ENCODE results near the gene AK1. TPM values are rescaled to one million over a fixed set of nuclear protein-coding genes. Genes with fewer than 3 reads are reported as not detected.
A peak's percentile ranks its signal among the peaks of the same experiment; 100 is the strongest.

Gene AK1
- total and polyA plus RNA-seq, 2 of the 13 experiments (the other 11 are each of a cell fraction or from before 2014, with no cell fraction given), result 19.1 to 32.8 TPM

DNA sequence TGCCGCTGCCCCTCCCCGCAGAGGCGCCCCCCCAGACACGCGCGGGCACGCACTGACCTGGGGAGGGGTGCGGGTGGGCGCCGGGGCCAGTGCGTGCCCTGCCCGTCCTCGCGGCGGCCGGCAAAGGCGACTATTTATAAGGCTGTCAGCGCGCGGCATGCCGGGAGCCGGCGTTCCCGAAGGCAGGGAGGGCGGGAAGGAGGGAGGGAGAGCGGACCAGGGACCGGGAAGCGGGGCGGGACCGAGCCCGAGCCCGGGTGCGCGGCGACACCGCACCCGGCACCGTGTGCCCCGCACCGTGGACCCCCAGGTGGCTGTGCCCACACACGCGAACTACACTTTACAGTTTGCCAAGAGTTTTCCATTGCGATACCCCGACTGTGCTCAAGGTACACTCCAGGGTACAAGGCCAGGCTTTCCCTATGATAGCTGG, at the start of gene AK1 (continued):
- TF ChIP-seq, protein P1, sequence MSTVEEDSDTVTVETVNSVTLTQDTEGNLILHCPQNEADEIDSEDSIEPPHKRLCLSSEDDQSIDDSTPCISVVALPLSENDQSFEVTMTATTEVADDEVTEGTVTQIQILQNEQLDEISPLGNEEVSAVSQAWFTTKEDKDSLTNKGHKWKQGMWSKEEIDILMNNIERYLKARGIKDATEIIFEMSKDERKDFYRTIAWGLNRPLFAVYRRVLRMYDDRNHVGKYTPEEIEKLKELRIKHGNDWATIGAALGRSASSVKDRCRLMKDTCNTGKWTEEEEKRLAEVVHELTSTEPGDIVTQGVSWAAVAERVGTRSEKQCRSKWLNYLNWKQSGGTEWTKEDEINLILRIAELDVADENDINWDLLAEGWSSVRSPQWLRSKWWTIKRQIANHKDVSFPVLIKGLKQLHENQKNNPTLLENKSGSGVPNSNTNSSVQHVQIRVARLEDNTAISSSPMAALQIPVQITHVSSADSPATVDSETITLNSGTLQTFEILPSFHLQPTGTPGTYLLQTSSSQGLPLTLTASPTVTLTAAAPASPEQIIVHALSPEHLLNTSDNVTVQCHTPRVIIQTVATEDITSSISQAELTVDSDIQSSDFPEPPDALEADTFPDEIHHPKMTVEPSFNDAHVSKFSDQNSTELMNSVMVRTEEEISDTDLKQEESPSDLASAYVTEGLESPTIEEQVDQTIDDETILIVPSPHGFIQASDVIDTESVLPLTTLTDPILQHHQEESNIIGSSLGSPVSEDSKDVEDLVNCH (CRISPR knock-in tag; IDR thresholded peaks at IDR 0.05), result no peak
- TF ChIP-seq ZFP62 (CRISPR knock-in tag; IDR thresholded peaks at IDR 0.05), result no peak
- TF ChIP-seq, protein P2, sequence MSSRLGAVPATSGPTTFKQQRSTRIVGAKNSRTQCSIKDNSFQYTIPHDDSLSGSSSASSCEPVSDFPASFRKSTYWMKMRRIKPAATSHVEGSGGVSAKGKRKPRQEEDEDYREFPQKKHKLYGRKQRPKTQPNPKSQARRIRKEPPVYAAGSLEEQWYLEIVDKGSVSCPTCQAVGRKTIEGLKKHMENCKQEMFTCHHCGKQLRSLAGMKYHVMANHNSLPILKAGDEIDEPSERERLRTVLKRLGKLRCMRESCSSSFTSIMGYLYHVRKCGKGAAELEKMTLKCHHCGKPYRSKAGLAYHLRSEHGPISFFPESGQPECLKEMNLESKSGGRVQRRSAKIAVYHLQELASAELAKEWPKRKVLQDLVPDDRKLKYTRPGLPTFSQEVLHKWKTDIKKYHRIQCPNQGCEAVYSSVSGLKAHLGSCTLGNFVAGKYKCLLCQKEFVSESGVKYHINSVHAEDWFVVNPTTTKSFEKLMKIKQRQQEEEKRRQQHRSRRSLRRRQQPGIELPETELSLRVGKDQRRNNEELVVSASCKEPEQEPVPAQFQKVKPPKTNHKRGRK (CRISPR knock-in tag; IDR thresholded peaks at IDR 0.05), result 0 out of 2 replicates have a peak, but pooled peaks have one; percentile 27
- TF ChIP-seq NFE2 (CRISPR knock-in tag; IDR thresholded peaks at IDR 0.05), result no peak
- TF ChIP-seq, protein P3, sequence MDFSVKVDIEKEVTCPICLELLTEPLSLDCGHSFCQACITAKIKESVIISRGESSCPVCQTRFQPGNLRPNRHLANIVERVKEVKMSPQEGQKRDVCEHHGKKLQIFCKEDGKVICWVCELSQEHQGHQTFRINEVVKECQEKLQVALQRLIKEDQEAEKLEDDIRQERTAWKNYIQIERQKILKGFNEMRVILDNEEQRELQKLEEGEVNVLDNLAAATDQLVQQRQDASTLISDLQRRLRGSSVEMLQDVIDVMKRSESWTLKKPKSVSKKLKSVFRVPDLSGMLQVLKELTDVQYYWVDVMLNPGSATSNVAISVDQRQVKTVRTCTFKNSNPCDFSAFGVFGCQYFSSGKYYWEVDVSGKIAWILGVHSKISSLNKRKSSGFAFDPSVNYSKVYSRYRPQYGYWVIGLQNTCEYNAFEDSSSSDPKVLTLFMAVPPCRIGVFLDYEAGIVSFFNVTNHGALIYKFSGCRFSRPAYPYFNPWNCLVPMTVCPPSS (IDR thresholded peaks at IDR 0.05), result no peak
- no peak for TF ChIP-seq EP300 (IDR thresholded peaks at IDR 0.05; ENCODE audit: low read depth in 2 of 2, low read length in 2 of 2)
- TF ChIP-seq EP300 (CRISPR knock-in tag; IDR thresholded peaks at IDR 0.05; ENCODE audit: borderline replicate concordance), result no peak
- TF ChIP-seq, protein P4, sequence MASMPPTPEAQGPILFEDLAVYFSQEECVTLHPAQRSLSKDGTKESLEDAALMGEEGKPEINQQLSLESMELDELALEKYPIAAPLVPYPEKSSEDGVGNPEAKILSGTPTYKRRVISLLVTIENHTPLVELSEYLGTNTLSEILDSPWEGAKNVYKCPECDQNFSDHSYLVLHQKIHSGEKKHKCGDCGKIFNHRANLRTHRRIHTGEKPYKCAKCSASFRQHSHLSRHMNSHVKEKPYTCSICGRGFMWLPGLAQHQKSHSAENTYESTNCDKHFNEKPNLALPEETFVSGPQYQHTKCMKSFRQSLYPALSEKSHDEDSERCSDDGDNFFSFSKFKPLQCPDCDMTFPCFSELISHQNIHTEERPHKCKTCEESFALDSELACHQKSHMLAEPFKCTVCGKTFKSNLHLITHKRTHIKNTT (CRISPR knock-in tag; IDR thresholded peaks at IDR 0.05), result no peak
- TF ChIP-seq ZNF160 (CRISPR knock-in tag; IDR thresholded peaks at IDR 0.05), result no peak
- no peak for TF ChIP-seq MXD4 (CRISPR knock-in tag; IDR thresholded peaks at IDR 0.05)
- no peak for TF ChIP-seq ZNF101 (CRISPR knock-in tag; IDR thresholded peaks at IDR 0.05; ENCODE audit: borderline replicate concordance, low read depth)
- peak; percentile 61; the same call in 1 of the 2 replicates for TF ChIP-seq SPEN (CRISPR knock-in tag; IDR thresholded peaks at IDR 0.05; ENCODE audit: low read depth)
- peak; percentile 62 for TF ChIP-seq ZBTB38 (CRISPR knock-in tag; IDR thresholded peaks at IDR 0.05)
- peak; percentile 51; the same call in 1 of the 2 replicates for TF ChIP-seq PHF21A (CRISPR knock-in tag; IDR thresholded peaks at IDR 0.05)
- TF ChIP-seq, protein P5, sequence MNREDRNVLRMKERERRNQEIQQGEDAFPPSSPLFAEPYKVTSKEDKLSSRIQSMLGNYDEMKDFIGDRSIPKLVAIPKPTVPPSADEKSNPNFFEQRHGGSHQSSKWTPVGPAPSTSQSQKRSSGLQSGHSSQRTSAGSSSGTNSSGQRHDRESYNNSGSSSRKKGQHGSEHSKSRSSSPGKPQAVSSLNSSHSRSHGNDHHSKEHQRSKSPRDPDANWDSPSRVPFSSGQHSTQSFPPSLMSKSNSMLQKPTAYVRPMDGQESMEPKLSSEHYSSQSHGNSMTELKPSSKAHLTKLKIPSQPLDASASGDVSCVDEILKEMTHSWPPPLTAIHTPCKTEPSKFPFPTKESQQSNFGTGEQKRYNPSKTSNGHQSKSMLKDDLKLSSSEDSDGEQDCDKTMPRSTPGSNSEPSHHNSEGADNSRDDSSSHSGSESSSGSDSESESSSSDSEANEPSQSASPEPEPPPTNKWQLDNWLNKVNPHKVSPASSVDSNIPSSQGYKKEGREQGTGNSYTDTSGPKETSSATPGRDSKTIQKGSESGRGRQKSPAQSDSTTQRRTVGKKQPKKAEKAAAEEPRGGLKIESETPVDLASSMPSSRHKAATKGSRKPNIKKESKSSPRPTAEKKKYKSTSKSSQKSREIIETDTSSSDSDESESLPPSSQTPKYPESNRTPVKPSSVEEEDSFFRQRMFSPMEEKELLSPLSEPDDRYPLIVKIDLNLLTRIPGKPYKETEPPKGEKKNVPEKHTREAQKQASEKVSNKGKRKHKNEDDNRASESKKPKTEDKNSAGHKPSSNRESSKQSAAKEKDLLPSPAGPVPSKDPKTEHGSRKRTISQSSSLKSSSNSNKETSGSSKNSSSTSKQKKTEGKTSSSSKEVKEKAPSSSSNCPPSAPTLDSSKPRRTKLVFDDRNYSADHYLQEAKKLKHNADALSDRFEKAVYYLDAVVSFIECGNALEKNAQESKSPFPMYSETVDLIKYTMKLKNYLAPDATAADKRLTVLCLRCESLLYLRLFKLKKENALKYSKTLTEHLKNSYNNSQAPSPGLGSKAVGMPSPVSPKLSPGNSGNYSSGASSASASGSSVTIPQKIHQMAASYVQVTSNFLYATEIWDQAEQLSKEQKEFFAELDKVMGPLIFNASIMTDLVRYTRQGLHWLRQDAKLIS (CRISPR knock-in tag; IDR thresholded peaks at IDR 0.05), result no peak
- TF ChIP-seq, protein P6, sequence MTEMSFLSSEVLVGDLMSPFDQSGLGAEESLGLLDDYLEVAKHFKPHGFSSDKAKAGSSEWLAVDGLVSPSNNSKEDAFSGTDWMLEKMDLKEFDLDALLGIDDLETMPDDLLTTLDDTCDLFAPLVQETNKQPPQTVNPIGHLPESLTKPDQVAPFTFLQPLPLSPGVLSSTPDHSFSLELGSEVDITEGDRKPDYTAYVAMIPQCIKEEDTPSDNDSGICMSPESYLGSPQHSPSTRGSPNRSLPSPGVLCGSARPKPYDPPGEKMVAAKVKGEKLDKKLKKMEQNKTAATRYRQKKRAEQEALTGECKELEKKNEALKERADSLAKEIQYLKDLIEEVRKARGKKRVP (CRISPR knock-in tag; IDR thresholded peaks at IDR 0.05), result no peak
- TF ChIP-seq, protein P7, sequence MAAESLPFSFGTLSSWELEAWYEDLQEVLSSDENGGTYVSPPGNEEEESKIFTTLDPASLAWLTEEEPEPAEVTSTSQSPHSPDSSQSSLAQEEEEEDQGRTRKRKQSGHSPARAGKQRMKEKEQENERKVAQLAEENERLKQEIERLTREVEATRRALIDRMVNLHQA (CRISPR knock-in tag; IDR thresholded peaks at IDR 0.05), result no peak
- TF ChIP-seq HNF4A (CRISPR knock-in tag; IDR thresholded peaks at IDR 0.05), result no peak

Data from HepG2 (cell line).